K562 (cell line): Measurements from ENCODE around the gene WIF1. TPM values are rescaled to one million over a fixed set of nuclear protein-coding genes. Genes with fewer than 3 reads are reported as not detected.

ENCODE experiments used
- BACH1 ChIP-seq: fragments of 200-800 bp; sonication (Bioruptor generic); IDR thresholded peaks from 2 replicates; pipeline ENCODE4 v1.6.1; 2016; ENCODE audit warnings: missing genetic modification characterization, missing compliant biosample characterization
- C11orf30 ChIP-seq: fragments of 450-650 bp; IDR thresholded peaks from 2 replicates; pipeline ENCODE4 v1.6.1; 2016; ENCODE audit warnings: low read depth, mild to moderate bottlenecking
- DPF2 ChIP-seq: fragments of 450-650 bp; IDR thresholded peaks from 2 replicates; pipeline ENCODE4 v1.6.1; 2016
- E2F6 ChIP-seq, 2 experiments: IDR thresholded peaks; 2 replicates each; pipeline ENCODE4 v1.6.1; 2011; ENCODE audit warnings: borderline replicate concordance in 1 of 2, control low read depth in 1 of 2, low read depth in 1 of 2, low read length in 1 of 2, mild to moderate bottlenecking in 1 of 2, mixed read lengths in 1 of 2, moderate library complexity in 1 of 2; ENCODE audit not compliant: insufficient read depth in 1 of 2, insufficient read length in 1 of 2, poor library complexity in 1 of 2, severe bottlenecking in 1 of 2; ENCODE audit errors: extremely low read depth in 1 of 2
- GTF2F1 ChIP-seq: IDR thresholded peaks from 2 replicates; pipeline ENCODE4 v1.6.1; 2011; ENCODE audit warnings: low read depth, low read length, improper control_type of control experiment
- HDAC1 ChIP-seq, 2 experiments: fragments of 450-650 bp; IDR thresholded peaks; 2 replicates each; pipeline ENCODE4 v1.6.1; 2016 to 2017; ENCODE audit warnings: inconsistent platforms in 1 of 2, mild to moderate bottlenecking in 1 of 2, moderate library complexity in 1 of 2
- MAFF ChIP-seq: IDR thresholded peaks from 2 replicates; pipeline ENCODE4 v1.6.1; 2012; ENCODE audit warnings: low read length, improper control_type of control experiment
- MAFG ChIP-seq: fragments of 450-650 bp; conservative IDR thresholded peaks from 2 replicates; pipeline ENCODE4 v1.6.1; 2016; ENCODE audit warnings: missing genetic modification characterization, missing compliant biosample characterization
- MGA ChIP-seq: fragments of 450-650 bp; IDR thresholded peaks from 2 replicates; pipeline ENCODE4 v1.6.1; 2016; ENCODE audit warnings: mild to moderate bottlenecking, moderate library complexity
- NFE2 ChIP-seq: IDR thresholded peaks from 2 replicates; pipeline ENCODE4 v1.6.1; 2014; ENCODE audit warnings: antibody characterized with exemption, low read depth
- SMARCE1 ChIP-seq: fragments of 450-650 bp; IDR thresholded peaks from 2 replicates; pipeline ENCODE4 v1.7.1; 2016; ENCODE audit warnings: mild to moderate bottlenecking
- ZNF316 ChIP-seq: fragments of 450-650 bp; IDR thresholded peaks from 2 replicates; pipeline ENCODE4 v1.6.1; 2016
- ZNF384 ChIP-seq: IDR thresholded peaks from 2 replicates; pipeline ENCODE4 v1.6.1; 2012; ENCODE audit warnings: low read depth, low read length, improper control_type of control experiment
- polyA plus RNA-seq, 8 experiments: library from polyadenylated mRNA; depleted of rRNA in 4 of 8; stranded (reverse) in 5 of 8; unstranded in 3 of 8; fragments of >200 nt; fragmentation: Nextera tagmentation in 2 of 8; fragmentation: Illumina TruSeq in 1 of 8; extraction: Ambion mirVana in 2 of 8; extraction: Trizol in 1 of 8; gene quantifications; 2 replicates each; pipeline versions ENCODE4 v1.2.1 to v1.2.3, GENCODE V29; 2011 to 2014; ENCODE audit warnings: inconsistent platforms in 1 of 8, missing spikeins in 1 of 8
- total RNA-seq, 7 experiments: library from RNA; depleted of rRNA in 6 of 7; stranded (reverse); fragments of >200 nt in 6 of 7; fragmentation: Illumina TruSeq in 2 of 7; extraction: Trizol in 2 of 7; gene quantifications; 2 replicates each; pipeline versions ENCODE4 v1.2.1 to v1.2.3, GENCODE V29; 2011 to 2021; ENCODE audit warnings: low replicate concordance in 1 of 7

The WIF1 gene
- total and polyA plus RNA-seq, 9 of the 15 experiments (the other 6 are each of a cell fraction or from before 2014, with no cell fraction given): not detected

GRCh38 chr12:65156366-65156841 is 35.3 kb upstream of the WIF1 start (continued):
- TF ChIP-seq MGA (peak; percentile 3; the same call in 1 of the 2 replicates), MAFG (peak; percentile 99), MAFF (peak; percentile 94), DPF2 (peak; percentile 63), SMARCE1 (peak; percentile 40; the same call in 1 of the 2 replicates), GTF2F1 (no peak), ZNF384 (peak; percentile 68), HDAC1 (IDR thresholded peaks at IDR 0.05) (no peak), ZNF316 (peak; percentile 99), E2F6 (IDR thresholded peaks at IDR 0.05; ENCODE audit: borderline replicate concordance in 1 of 2, extremely low read depth in 1 of 2, insufficient read depth in 1 of 2, insufficient read length in 1 of 2, low read depth in 1 of 2, low read length in 1 of 2, poor library complexity in 1 of 2, severe bottlenecking in 1 of 2) (no peak), NFE2 (peak; percentile 93), BACH1 (tag) (peak; percentile 90), C11orf30 (peak; percentile 97)
